Measurements from ENCODE around the gene AHNAK.
"Not testable (repeated sequence)": the region's sequence is repeated elsewhere in the genome, so short reads cannot be mapped to it uniquely, and the experiment has no call there.

Gene AHNAK

GRCh38 chr11:62546244-62546928 is at the start of gene AHNAK:
Gene AHNAK, minus strand, starts transcription at chr11:62546806. Its CDS starts 10,708 bp downstream, at chr11:62536098.
- in situ Hi-C loops (cut with HindIII; ENCODE audit: low pct_ligation_motif_present, low pct_unique_long_range_greater_than_20kb, low sequenced_read_pairs): no loop called here
- peak; percentile 64 for DNase-seq

GRCh38 chr11:62595124-62595523 is 48.5 kb upstream of the AHNAK start:
- in situ Hi-C loops (cut with HindIII; ENCODE audit: low pct_ligation_motif_present, low pct_unique_long_range_greater_than_20kb, low sequenced_read_pairs): no loop called here

GRCh38 chr11:62593434-62594044 is 46.9 kb upstream of the AHNAK start:
- in situ Hi-C loops (cut with HindIII; ENCODE audit: low pct_ligation_motif_present, low pct_unique_long_range_greater_than_20kb, low sequenced_read_pairs): no loop called here
- peak; percentile 77 for DNase-seq

More at GRCh38 chr11:62595124-62595523, 48.5 kb upstream of the AHNAK start:
- DNase-seq: no peak

GRCh38 chr11:62592989-62593421 is 46.4 kb upstream of the AHNAK start:
- DNase-seq: no peak
- in situ Hi-C loops (cut with HindIII; ENCODE audit: low pct_ligation_motif_present, low pct_unique_long_range_greater_than_20kb, low sequenced_read_pairs): no loop called here

- in situ Hi-C loops (cut with HindIII; ENCODE audit: low pct_ligation_motif_present, low pct_unique_long_range_greater_than_20kb, low sequenced_read_pairs): no loop called here
- DNase-seq: no peak
Measured at GRCh38 chr11:62592146-62592815, 45.7 kb upstream of the AHNAK start.

- DNase-seq: peak; percentile 98
- in situ Hi-C loops (cut with HindIII; ENCODE audit: low pct_ligation_motif_present, low pct_unique_long_range_greater_than_20kb, low sequenced_read_pairs): no loop called here
Measured at GRCh38 chr11:62591448-62592145, 45.0 kb upstream of the AHNAK start, which contains the start of gene TUT1. Gene TUT1, minus strand, starts transcription at chr11:62591523. Its CDS starts 38 bp downstream, at chr11:62591485.

- DNase-seq: peak; percentile 29
- in situ Hi-C loops (cut with HindIII; ENCODE audit: low pct_ligation_motif_present, low pct_unique_long_range_greater_than_20kb, low sequenced_read_pairs): no loop called here
Measured at GRCh38 chr11:62588966-62589637, 42.5 kb upstream of the AHNAK start.

GRCh38 chr11:62585356-62585755 is 38.8 kb upstream of the AHNAK start:
- in situ Hi-C loops (cut with HindIII; ENCODE audit: low pct_ligation_motif_present, low pct_unique_long_range_greater_than_20kb, low sequenced_read_pairs); DNase-seq: not testable (repeated sequence)

- in situ Hi-C loops (cut with HindIII; ENCODE audit: low pct_ligation_motif_present, low pct_unique_long_range_greater_than_20kb, low sequenced_read_pairs); DNase-seq: not testable (repeated sequence)
Measured at GRCh38 chr11:62581735-62582134, 35.1 kb upstream of the AHNAK start.

- DNase-seq: no peak
- in situ Hi-C loops (cut with HindIII; ENCODE audit: low pct_ligation_motif_present, low pct_unique_long_range_greater_than_20kb, low sequenced_read_pairs): no loop called here
Measured at GRCh38 chr11:62580959-62581715, 34.5 kb upstream of the AHNAK start.

- DNase-seq: no peak
- in situ Hi-C loops (cut with HindIII; ENCODE audit: low pct_ligation_motif_present, low pct_unique_long_range_greater_than_20kb, low sequenced_read_pairs): no loop called here
Measured at GRCh38 chr11:62579252-62579651, 32.6 kb upstream of the AHNAK start.

GRCh38 chr11:62578541-62578940 is 31.9 kb upstream of the AHNAK start:
- in situ Hi-C loops (cut with HindIII; ENCODE audit: low pct_ligation_motif_present, low pct_unique_long_range_greater_than_20kb, low sequenced_read_pairs): no loop called here
- no peak for DNase-seq

GRCh38 chr11:62577046-62577714 is 30.6 kb upstream of the AHNAK start:
- in situ Hi-C loops (cut with HindIII; ENCODE audit: low pct_ligation_motif_present, low pct_unique_long_range_greater_than_20kb, low sequenced_read_pairs): no loop called here

GRCh38 chr11:62575837-62576236 is 29.2 kb upstream of the AHNAK start:
- in situ Hi-C loops (cut with HindIII; ENCODE audit: low pct_ligation_motif_present, low pct_unique_long_range_greater_than_20kb, low sequenced_read_pairs): no loop called here
- no peak for DNase-seq

More at GRCh38 chr11:62577046-62577714, 30.6 kb upstream of the AHNAK start:
- DNase-seq: no peak

GRCh38 chr11:62575156-62575555 is 28.6 kb upstream of the AHNAK start:
- in situ Hi-C loops (cut with HindIII; ENCODE audit: low pct_ligation_motif_present, low pct_unique_long_range_greater_than_20kb, low sequenced_read_pairs): no loop called here
- DNase-seq: no peak

- in situ Hi-C loops (cut with HindIII; ENCODE audit: low pct_ligation_motif_present, low pct_unique_long_range_greater_than_20kb, low sequenced_read_pairs): no loop called here
- DNase-seq: no peak
Measured at GRCh38 chr11:62574363-62575071, 27.9 kb upstream of the AHNAK start.
